Activated T-helper 9 cell treated with anti-CD3 and anti-CD28 coated beads, Interleukin-2, amount 50 U/mL, for 16 hours (primary cell): ENCODE results near the gene OAS2.

Experiments used
- DNase-seq: peaks from one replicate; pipeline ENCODE4 v3.0.0-alpha.2; 2020; ENCODE audit warnings: low read depth

Gene OAS2, protein sequence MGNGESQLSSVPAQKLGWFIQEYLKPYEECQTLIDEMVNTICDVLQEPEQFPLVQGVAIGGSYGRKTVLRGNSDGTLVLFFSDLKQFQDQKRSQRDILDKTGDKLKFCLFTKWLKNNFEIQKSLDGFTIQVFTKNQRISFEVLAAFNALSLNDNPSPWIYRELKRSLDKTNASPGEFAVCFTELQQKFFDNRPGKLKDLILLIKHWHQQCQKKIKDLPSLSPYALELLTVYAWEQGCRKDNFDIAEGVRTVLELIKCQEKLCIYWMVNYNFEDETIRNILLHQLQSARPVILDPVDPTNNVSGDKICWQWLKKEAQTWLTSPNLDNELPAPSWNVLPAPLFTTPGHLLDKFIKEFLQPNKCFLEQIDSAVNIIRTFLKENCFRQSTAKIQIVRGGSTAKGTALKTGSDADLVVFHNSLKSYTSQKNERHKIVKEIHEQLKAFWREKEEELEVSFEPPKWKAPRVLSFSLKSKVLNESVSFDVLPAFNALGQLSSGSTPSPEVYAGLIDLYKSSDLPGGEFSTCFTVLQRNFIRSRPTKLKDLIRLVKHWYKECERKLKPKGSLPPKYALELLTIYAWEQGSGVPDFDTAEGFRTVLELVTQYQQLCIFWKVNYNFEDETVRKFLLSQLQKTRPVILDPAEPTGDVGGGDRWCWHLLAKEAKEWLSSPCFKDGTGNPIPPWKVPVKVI

DNA sequence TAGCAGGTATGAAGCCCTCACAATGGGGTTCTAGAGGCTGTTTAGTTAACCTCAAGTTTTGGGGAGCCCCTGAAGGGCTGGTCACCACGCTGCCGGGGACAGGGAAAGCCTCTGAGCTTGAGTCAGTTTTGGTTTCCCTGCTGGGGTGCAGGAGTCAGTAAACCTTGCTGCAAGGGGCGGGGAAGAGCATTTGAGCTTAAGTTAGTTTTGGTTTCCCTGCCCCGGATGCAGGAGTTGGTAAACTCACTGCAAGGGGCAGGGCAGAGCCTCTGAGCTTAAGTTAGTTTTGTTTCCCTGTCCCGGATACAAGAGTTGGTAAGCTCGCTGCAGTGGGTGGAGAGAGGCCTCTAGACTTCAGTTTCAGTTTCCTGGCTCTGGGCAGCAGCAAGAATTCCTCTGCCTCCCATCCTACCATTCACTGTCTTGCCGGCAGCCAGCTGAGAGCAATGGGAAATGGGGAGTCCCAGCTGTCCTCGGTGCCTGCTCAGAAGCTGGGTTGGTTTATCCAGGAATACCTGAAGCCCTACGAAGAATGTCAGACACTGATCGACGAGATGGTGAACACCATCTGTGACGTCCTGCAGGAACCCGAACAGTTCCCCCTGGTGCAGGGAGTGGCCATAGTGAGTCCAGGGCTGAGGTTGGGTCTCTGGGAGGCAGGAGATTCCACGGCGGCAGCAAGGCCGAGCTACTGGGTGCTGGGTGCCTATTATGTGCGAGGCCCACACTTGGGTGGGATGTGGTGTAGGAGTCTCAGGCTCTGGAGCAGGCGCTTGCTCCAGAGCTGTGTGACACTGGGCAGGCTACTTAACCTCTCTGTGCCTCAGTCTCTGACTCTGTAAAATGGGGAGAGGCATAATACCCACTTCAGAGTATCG is at the start of gene OAS2:
TSS of gene OAS2 (plus strand) at position 357 of the 878 bp plus-strand sequence. CDS start at position 447, 90 bp downstream.
- DNase-seq, result peak; percentile 65

DNA sequence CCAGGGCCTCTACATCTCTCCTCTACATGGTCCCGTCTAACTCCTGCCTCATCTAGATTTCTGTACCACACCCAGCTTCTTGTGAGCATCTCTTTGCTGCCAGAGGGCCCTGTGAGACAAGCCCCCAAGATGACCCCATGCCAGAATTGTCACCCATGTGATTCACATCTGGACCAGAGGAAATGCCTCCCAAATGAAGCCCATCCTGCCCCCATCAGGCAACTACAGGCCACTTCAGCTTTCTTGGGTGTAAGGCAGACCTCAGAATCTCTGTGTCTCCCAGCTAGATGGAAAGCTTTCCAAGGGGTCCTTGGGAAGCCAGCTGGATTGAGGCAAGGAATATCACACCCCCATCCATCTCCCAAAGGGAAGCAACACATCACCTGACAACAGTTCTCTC is 49.3 kb upstream of the OAS2 start:
- DNase-seq, result no peak

DNA sequence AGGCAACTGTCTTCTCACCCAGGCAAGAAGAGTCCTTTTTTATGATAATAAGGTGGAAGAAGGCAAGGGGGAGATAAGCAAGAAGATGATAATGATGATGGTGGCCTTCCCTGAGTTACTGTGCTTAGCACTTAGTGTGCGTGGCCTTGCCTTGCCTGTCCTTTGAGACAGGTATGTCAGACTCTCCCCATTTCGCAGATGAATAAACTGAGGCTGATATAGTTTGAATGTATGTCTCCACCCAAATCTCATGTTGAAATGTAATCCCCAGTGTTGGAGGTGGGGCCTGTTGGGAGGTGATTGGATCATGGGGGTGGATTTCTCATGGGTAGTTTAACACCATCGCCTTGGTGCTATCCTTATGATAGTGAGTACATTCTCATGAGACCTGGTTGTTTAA is 48.6 kb upstream of the OAS2 start:
- no peak for DNase-seq

DNA sequence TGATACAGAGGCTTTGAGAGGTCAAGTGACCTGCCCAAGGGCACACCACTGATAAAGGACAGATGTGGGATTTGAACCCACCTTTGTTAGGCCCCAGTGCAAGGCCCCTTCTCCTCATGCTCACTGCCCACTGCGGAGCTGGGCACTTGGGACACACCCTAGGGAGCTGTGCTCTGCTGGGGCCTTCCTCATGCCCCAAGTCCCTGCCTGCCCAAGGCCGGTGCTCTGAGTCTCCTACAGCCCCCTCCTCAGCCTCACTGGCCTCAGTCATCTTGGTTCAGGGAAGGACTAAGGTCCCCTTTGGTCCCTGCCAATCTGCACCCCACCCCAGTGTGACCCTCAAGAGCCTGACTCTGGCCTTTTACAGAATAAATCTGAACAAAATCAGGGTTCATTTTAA is 48.0 kb upstream of the OAS2 start:
- DNase-seq, result no peak

DNA sequence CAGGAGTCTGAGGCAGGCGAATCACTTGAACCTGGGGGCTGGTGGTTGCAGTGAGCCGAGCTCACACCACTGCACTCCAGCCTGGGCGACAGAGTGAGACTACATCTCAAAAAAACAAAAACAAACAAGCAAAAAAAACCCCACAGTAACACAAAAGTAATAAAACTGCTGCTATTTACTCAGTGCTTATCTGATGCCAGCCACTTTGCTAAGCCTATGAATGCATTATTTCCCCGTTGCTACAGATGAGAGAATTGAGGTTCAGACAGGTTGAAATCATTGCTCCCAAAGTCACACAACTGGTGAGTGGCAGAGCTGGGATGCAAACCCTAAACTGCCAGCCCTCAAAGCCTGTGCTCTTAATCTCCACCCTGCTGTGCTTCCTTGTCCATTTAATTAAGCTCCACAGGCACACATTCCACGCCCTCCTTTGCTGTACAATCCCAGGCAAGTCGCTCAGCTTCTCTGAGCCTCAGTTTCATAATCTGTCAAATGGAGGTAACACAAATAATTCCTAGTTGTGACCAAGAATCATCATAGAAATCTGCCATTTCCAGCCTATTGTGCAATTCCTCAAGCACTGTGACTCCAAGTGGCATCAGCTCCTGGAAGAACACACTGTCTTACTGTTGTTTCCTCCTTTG is 45.7 kb upstream of the OAS2 start:
- no peak for DNase-seq

DNA sequence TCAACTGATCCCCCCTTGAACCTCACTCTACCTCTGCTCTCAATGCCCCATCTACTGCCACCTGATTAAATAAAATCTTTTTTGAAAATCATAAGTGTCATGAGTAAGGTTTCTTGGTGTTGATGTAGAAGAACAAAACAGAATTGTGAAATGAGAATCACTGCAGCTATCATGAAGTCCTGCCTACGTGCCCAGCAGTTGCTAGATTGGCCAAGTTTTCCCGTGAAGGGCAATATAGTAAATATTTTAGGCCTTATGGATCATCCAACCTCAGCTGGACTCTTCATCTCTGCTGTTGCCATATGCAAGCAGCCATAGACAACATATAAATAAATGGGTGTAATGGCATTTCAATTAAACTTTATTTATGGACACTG is 45.2 kb upstream of the OAS2 start:
- no peak for DNase-seq

DNA sequence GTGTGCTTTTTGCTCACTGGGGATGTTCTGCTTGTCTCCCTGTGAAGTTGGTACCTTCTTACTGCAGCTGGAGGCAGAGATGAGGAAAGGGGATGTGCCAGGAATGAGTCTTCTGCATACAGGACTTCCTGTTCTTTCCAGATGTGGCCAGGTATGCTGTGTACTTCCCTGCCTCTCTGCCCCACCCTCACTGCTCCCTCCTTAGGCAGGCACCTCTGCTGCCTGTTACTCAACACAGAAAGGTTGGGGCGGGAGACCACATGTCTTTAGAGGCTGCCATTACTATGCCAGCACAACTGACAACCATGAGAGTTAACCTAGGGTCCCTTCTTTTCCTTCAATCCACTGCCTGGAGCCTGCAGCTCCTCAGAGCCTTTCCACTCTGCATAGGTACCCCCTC is 42.1 kb upstream of the OAS2 start:
- DNase-seq, result no peak

DNA sequence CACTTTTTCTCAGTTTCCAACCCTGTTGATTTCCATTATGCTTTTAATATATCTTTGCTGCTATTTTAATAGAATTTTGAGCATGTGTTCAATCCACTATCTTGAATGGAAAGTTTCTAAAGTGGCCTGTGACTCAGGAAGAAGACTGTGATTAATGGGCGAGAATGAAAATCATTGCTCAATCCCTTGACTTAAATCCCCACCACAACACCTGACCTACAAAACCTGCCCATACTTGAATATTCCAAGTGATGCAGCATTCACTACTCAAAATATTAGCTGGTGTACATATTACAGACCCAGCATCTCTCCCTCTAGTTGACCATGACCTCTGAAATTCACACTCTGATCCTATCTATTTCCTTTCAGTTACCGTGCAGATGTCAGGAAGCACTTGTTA is 41.4 kb upstream of the OAS2 start:
- DNase-seq, result no peak

DNA sequence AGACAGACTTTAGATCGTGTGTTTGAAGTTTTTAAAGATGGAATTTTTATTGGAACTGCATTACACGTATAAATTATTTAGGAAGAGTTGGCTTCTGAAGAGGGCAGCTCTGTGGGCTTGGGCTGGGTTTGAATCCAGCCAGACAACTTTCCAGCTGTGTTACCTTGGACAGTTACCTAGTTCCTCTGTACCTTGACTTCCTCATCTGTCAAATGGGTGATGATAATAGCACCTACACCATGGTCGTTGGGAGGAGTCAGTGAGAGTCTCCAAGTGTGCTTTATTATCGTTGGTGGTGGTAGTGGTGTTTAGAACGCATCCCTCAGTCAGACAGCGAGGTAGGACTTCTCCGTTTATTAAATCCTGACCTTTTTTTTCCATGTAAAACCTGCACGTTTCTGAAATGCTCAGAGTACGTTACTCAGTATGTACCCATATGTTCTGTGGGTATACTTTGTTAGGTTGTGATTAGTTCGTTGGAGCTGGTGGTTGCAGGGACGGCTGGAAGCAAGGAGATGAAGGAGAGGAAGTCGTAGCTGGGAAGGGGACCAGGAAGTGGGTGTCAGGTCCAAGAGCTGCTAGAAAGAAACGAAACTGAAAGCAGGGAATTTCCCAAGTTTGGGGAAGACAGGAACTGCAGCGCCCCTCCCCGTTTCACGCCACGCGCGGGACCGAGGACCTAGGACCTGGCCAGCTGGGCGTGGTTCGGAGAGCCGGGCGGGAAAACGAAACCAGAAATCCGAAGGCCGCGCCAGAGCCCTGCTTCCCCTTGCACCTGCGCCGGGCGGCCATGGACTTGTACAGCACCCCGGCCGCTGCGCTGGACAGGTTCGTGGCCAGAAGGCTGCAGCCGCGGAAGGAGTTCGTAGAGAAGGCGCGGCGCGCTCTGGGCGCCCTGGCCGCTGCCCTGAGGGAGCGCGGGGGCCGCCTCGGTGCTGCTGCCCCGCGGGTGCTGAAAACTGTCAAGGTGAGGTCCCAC is 40.3 kb upstream of the OAS2 start, which contains the start of gene OAS3:
TSS of gene OAS3 (plus strand) at position 734 of the 979 bp plus-strand sequence. CDS start at position 791, 57 bp downstream.
- DNase-seq, result peak; percentile 58

DNA sequence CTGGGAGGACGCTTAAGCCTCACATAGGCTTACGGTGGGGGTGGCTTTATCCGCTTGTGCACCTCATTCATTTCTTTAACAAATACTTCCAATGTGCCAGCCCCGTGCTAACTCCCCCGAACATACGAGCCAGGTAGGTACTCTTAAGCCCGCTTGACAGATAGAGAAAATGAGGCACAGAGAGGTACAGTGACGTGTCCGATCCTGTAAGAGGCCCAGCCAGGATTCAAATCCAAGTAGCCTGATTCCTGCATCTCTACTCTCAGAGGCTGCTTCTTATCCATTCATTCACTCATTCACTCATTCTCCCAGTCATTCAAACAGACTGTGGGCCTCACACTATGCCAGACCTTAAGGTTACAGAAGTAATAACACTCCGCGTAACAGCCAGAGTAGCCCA is 39.6 kb upstream of the OAS2 start:
- DNase-seq, result no peak

DNA sequence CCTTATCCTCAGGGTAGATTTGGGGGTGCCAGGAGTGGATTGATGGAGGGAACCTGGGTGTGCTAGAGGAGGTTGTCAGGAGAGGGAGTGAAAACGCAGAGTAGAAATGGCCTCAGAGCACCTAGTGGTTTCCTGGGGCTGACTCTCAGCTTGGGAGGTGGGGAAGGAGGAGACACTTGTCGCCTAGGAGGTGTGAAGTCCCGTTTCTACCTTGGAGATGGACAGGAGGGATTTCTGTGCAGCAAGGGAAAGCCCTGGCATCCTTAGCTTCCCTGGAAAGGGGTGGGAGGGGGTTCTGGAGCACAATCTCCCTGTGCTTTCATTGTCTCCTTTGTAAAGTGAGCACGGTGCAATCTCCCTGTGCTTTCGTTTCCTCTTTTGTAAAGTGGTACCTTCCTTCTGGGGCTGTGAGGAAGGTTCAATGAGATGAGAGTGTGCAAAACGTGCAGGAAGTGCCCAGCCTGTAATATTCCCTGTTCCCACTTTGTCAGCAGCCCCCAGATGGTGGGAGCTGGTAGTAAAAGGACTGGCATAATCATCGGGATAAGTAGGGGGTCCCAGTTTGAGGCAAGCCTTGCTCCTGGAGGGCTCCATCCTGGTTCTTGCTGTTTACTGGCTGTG is 38.4 kb upstream of the OAS2 start:
- DNase-seq, result no peak

DNA sequence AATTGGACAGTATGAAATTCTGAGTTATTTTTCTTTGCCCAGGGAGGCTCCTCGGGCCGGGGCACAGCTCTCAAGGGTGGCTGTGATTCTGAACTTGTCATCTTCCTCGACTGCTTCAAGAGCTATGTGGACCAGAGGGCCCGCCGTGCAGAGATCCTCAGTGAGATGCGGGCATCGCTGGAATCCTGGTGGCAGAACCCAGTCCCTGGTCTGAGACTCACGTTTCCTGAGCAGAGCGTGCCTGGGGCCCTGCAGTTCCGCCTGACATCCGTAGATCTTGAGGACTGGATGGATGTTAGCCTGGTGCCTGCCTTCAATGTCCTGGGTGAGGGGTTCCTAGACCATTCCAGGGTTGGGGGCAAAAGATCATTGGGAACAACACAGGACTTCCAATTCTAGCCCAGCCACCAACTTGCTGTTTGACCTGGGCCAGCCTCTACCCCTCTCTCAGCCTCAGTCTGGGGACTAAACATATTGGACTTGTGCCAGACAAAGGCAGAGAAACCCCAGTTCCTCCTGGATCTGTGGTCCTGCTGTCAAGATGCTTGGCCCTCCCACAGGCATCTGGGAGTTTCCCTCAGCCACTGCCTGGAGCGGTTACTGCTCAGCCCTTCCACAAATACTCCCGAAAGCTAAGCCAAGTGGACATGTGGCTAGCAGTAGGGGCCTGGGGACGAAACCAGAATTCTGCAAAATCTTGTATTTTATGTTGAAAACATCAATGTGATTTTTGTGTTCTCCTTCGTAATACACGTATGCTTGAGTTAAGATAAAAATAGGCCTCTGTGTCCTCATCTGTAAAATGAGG is 36.6 kb upstream of the OAS2 start:
- no peak for DNase-seq

DNA sequence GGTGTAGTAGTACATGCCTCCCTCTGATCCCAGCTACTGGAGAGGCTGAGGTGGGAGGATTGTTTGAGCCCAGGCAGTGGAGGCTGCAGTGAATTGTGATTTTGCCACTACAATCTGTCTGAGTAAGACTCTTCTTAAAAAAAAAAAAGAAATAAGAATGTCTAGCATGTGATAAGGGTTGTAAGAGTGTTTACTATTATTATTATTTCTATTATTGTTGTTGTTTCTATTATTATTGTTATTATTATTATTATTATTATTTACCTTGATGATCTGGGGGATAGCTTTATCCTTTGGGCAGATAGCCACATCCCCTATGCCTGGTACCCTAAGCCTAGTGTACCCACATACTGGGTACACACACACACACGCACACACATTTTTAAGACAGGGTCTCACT is 35.7 kb upstream of the OAS2 start:
- no peak for DNase-seq

DNA sequence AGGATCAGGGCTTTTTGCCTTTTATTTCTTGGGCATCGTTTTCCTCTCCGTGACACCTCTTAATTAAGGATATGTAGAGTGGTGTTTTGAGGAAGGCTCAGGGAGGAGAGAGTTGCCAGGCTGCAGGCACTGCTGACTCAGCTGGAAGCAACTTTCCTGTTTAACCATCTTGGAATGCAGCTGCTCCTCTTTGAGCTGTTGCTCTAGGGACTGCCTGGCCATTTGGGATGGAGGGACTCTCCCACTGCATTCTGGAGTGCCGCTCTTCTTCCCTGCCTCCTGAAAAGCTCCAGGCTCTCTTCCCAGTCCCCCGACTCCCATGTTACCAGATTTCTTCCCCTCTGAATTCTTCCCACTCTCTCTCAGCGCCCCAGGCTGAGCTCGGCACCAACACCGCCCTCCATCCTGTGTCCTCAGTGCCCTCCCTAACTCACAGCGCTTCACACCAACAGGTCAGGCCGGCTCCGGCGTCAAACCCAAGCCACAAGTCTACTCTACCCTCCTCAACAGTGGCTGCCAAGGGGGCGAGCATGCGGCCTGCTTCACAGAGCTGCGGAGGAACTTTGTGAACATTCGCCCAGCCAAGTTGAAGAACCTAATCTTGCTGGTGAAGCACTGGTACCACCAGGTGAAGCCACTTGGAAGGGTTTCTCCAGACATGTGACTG is 34.2 kb upstream of the OAS2 start:
- no peak for DNase-seq

DNA sequence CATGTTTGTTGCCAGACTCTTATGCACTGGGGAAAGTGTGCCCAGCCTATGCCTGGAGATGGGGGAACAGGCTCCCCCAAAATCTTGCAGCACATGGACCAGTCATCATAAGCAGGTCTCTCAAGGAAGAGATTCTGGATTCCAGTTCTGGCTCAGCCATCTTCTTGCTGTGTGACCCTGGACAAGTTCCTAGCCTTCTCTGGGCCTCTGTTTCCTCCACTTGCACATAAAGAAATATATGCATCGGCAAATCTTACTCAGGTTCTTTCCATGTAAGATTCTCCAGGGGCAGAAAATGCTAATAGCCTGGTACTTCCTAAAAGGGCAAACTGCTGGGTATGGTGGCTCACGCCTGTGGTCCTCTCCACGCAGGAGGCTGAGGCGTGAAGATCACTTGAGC is 32.8 kb upstream of the OAS2 start:
- DNase-seq, result no peak

DNA sequence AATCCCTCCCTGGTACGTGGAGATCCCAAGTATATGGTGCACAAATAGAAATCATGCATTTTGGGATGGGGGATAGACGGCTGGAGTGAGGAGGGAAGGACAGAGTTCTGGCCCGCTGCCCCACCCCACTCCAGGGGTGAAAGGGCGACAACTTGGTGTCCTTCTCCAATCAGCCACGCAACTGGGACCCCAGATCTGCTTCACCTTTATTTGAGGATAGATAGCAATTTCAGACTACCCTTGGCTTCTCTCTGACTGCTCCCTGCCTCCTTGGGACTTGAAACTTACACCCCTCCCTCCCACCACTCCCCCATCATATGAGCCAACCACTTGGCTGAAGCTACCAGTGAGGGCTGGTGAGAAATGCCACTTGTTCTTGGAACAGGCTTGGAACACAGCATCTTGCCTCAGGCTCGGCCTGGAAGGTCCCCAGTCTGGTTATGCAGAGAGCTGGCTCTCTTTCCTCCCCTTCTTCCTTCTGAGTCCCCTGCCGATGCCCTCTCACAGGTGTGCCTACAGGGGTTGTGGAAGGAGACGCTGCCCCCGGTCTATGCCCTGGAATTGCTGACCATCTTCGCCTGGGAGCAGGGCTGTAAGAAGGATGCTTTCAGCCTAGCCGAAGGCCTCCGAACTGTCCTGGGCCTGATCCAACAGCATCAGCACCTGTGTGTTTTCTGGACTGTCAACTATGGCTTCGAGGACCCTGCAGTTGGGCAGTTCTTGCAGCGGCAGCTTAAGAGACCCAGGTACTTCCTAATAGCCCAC is 31.9 kb upstream of the OAS2 start:
- no peak for DNase-seq

DNA sequence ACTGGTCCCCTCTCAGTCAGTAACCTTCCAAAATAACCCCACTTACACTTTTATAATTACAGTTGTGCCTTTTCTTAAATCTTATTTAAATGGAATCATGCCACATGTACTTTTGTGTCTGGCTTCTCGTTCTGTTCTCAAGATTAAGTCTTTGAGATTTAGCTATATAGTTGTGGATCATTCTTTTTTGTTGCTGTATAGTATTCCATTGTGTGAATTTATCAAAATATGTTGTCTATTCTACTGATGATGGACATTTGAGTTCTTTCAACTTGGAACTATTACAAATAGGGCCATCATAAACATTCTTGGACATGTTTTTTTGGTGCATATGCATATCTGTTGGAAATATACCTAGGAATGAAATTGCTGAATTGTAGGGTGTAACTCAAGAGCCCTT is 31.0 kb upstream of the OAS2 start:
- DNase-seq, result no peak

DNA sequence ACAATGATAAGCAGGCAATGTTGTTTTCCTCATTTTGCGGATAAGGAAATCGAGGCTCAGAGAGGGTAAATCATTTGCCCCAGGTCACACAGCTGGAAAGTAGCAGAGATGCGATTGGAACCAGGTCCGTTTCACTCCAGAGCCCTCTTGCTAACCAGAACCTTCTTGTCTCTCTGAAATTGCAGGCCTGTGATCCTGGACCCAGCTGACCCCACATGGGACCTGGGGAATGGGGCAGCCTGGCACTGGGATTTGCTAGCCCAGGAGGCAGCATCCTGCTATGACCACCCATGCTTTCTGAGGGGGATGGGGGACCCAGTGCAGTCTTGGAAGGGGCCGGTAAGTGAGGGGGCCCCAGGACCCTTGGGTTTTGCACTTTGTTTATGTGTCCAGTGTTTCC is 30.6 kb upstream of the OAS2 start:
- DNase-seq, result no peak
